LNCAP (cell line): ENCODE results near the gene STAT5B.
A peak's percentile ranks its signal among the peaks of the same experiment; 100 is the strongest.

ENCODE experiments used
- CTCF ChIP-seq: fragments of 450-650 bp; IDR thresholded peaks from 2 replicates; pipeline ENCODE4 v1.5.1; 2017; ENCODE audit warnings: mild to moderate bottlenecking

Gene STAT5B

GRCh38 chr17:42189651-42189965 lies 86.6 kb downstream of the STAT5B start:
- no peak for TF ChIP-seq CTCF

- no peak for TF ChIP-seq CTCF
Measured at GRCh38 chr17:42188749-42189650, 87.2 kb downstream of the STAT5B start.

- TF ChIP-seq CTCF: no peak
Measured at GRCh38 chr17:42187833-42188232, 88.4 kb downstream of the STAT5B start.

GRCh38 chr17:42185621-42185930 lies 90.6 kb downstream of the STAT5B start:
- no peak for TF ChIP-seq CTCF

GRCh38 chr17:42184713-42185620 lies 91.2 kb downstream of the STAT5B start, which contains the start of gene HCRT:
HCRT (minus strand) TSS chr17:42185452; CDS start chr17:42185365, 87 bp downstream.
- TF ChIP-seq CTCF: no peak

GRCh38 chr17:42183741-42184711 lies 92.2 kb downstream of the STAT5B start:
- peak; percentile 64 for TF ChIP-seq CTCF
